Measurements from ENCODE around the gene SLIT3.

The SLIT3 gene

GRCh38 chr5:168770036-168770498 lies 530.9 kb downstream of the SLIT3 start:
- TF ChIP-seq, protein P1, sequence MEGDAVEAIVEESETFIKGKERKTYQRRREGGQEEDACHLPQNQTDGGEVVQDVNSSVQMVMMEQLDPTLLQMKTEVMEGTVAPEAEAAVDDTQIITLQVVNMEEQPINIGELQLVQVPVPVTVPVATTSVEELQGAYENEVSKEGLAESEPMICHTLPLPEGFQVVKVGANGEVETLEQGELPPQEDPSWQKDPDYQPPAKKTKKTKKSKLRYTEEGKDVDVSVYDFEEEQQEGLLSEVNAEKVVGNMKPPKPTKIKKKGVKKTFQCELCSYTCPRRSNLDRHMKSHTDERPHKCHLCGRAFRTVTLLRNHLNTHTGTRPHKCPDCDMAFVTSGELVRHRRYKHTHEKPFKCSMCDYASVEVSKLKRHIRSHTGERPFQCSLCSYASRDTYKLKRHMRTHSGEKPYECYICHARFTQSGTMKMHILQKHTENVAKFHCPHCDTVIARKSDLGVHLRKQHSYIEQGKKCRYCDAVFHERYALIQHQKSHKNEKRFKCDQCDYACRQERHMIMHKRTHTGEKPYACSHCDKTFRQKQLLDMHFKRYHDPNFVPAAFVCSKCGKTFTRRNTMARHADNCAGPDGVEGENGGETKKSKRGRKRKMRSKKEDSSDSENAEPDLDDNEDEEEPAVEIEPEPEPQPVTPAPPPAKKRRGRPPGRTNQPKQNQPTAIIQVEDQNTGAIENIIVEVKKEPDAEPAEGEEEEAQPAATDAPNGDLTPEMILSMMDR (conservative IDR thresholded peaks at IDR 0.05), result no peak
- H3K27ac ChIP-seq, result no peak overlapping the region

GRCh38 chr5:168768172-168768571 lies 532.8 kb downstream of the SLIT3 start:
- TF ChIP-seq, protein P1 (conservative IDR thresholded peaks at IDR 0.05), result no peak
- no peak overlapping the region for H3K27ac ChIP-seq

DNA sequence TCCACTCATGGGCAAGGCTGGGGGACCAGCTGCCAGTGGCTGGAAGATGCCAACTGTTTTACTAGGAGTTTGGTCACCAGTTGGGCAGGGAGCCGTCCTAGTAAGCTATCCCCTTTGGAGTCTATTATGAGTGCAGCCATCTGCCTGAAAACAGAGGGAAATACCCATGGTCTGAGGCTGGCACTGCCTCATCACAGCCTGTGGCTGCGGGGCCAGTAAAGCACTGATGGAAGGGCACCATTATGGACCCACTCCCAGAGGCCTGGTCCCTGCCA lies 534.6 kb downstream of the SLIT3 start:
- no peak overlapping the region for H3K27ac ChIP-seq
- TF ChIP-seq, protein P1 (conservative IDR thresholded peaks at IDR 0.05), result no peak

- H3K27ac ChIP-seq, result no peak overlapping the region
- TF ChIP-seq, protein P1 (conservative IDR thresholded peaks at IDR 0.05), result no peak
These were observed 535.2 kb downstream of the SLIT3 start for GRCh38 chr5:168765551-168766425.

- H3K27ac ChIP-seq, result no peak overlapping the region
- TF ChIP-seq, protein P1 (conservative IDR thresholded peaks at IDR 0.05), result no peak
These were observed 535.8 kb downstream of the SLIT3 start for GRCh38 chr5:168765086-168765550.

- TF ChIP-seq, protein P1 (conservative IDR thresholded peaks at IDR 0.05), result no peak
- H3K27ac ChIP-seq, result no peak overlapping the region
These were observed 544.2 kb downstream of the SLIT3 start for GRCh38 chr5:168756453-168757391.

GRCh38 chr5:168755548-168756093 lies 545.3 kb downstream of the SLIT3 start:
- TF ChIP-seq, protein P1 (conservative IDR thresholded peaks at IDR 0.05), result no peak
- H3K27ac ChIP-seq, result no peak overlapping the region

Data from VCaP (cell line).